Activated CD4-positive, alpha-beta T cell treated with anti-CD3 and anti-CD28 coated beads, Interleukin-2, amount 50 U/mL, for 4 hours (primary cell): ENCODE data around the gene COQ3.

ENCODE experiments used
- DNase-seq, 2 experiments: peaks; one replicate each; pipeline ENCODE4 v3.0.0-alpha.2; 2020

The COQ3 gene

GRCh38 chr6:99393698-99394531, at the start of gene COQ3:
COQ3 (minus strand) TSS chr6:99394195; CDS start chr6:99394179, 16 bp downstream.
- DNase-seq = peak; percentile 39 to 47

GRCh38 chr6:99434702-99435530, 40.9 kb upstream of the COQ3 start:
- DNase-seq = no peak

- DNase-seq = no peak
Observed at GRCh38 chr6:99432877-99433276, 38.9 kb upstream of the COQ3 start.

- DNase-seq = no peak
Observed at GRCh38 chr6:99431901-99432300, 37.9 kb upstream of the COQ3 start.

GRCh38 chr6:99427988-99428387, 34.0 kb upstream of the COQ3 start:
- DNase-seq = no peak

GRCh38 chr6:99426451-99426757, 32.4 kb upstream of the COQ3 start:
- DNase-seq = no peak

GRCh38 chr6:99425647-99426450, 31.9 kb upstream of the COQ3 start:
- peak; percentile 46 to 56 for DNase-seq

GRCh38 chr6:99424761-99425646, 31.0 kb upstream of the COQ3 start, which contains the start of gene PNISR:
PNISR (minus strand) TSS chr6:99425308; CDS start chr6:99414659, 10,649 bp downstream.
- peak; percentile 79 to 84 for DNase-seq

GRCh38 chr6:99424022-99424421, 30.0 kb upstream of the COQ3 start:
- no peak for DNase-seq

- no peak for DNase-seq
Observed at GRCh38 chr6:99422912-99423311, 28.9 kb upstream of the COQ3 start.

- DNase-seq = no peak
Observed at GRCh38 chr6:99416892-99417767, 23.1 kb upstream of the COQ3 start.

GRCh38 chr6:99416226-99416625, 22.2 kb upstream of the COQ3 start:
- no peak for DNase-seq

GRCh38 chr6:99415446-99415845, 21.5 kb upstream of the COQ3 start:
- DNase-seq = no peak

- DNase-seq = no peak
Observed at GRCh38 chr6:99412065-99412464, 18.1 kb upstream of the COQ3 start.

- DNase-seq = no peak
Observed at GRCh38 chr6:99409672-99410071, 15.7 kb upstream of the COQ3 start.

- DNase-seq = no peak
Observed at GRCh38 chr6:99407076-99407475, 13.1 kb upstream of the COQ3 start.

- DNase-seq = no peak
Observed at GRCh38 chr6:99402448-99402847, 8.5 kb upstream of the COQ3 start.

- no peak for DNase-seq
Observed at GRCh38 chr6:99397287-99397686, 3.3 kb upstream of the COQ3 start.

- no peak for DNase-seq
Observed at GRCh38 chr6:99393366-99393697, 663 bp downstream of the COQ3 start.

GRCh38 chr6:99390896-99391295, 3.1 kb downstream of the COQ3 start:
- DNase-seq = no peak

GRCh38 chr6:99384507-99384906, 9.5 kb downstream of the COQ3 start:
- DNase-seq = no peak
